Liver (tissue), 9 donors: Measurements from ENCODE around the gene TMEM116. TPM values are rescaled to one million over a fixed set of nuclear protein-coding genes. Genes with fewer than 3 reads are reported as not detected.

Source experiments
- DNase-seq: peaks from one replicate; pipeline ENCODE4 v3.0.0-alpha.2; 2017; ENCODE audit warnings: low spot score
- H3K27ac ChIP-seq, 2 donors: one replicate each; pipeline ENCODE4 v1.7.0; 2013; ENCODE audit warnings: inconsistent platforms in 2 of 2, low read length in 2 of 2, control low read depth in 1 of 2, low read depth in 1 of 2, mild to moderate bottlenecking in 1 of 2
- H3K27me3 ChIP-seq, 4 donors: one replicate each; pipeline versions ENCODE4 v1.6.1 to v1.7.0; 2013; ENCODE audit warnings: low read length in 3 of 4, inconsistent platforms in 1 of 4, mild to moderate bottlenecking in 1 of 4, moderate library complexity in 1 of 4; ENCODE audit not compliant: control insufficient read depth in 4 of 4, insufficient read depth in 4 of 4
- H3K36me3 ChIP-seq, 4 donors: one replicate each; pipeline versions ENCODE4 v1.6.1 to v1.7.0; 2013; ENCODE audit warnings: low read length in 3 of 4, mild to moderate bottlenecking in 3 of 4, low read depth in 1 of 4, moderate library complexity in 1 of 4; ENCODE audit not compliant: control insufficient read depth in 4 of 4, insufficient read depth in 3 of 4
- H3K4me1 ChIP-seq, 4 donors: one replicate each; pipeline versions ENCODE4 v1.6.1 to v1.7.0; 2013; ENCODE audit warnings: low read length in 3 of 4, mild to moderate bottlenecking in 3 of 4, moderate library complexity in 1 of 4; ENCODE audit not compliant: control insufficient read depth in 4 of 4, insufficient read depth in 4 of 4
- H3K4me3 ChIP-seq, 3 donors: one replicate each; pipeline versions ENCODE4 v1.6.1 to v1.7.0; 2013; ENCODE audit warnings: low read length in 3 of 3, control low read depth in 1 of 3, low read depth in 1 of 3, mild to moderate bottlenecking in 1 of 3
- H3K9ac ChIP-seq, 2 donors: one replicate each; pipeline ENCODE4 v1.7.0; 2013; ENCODE audit warnings: low read length in 2 of 2, mild to moderate bottlenecking in 2 of 2, moderate library complexity in 2 of 2, control low read depth in 1 of 2, low read depth in 1 of 2
- H3K9me3 ChIP-seq, 4 donors: one replicate each; pipeline versions ENCODE4 v1.6.1 to v1.7.0; 2013; ENCODE audit warnings: low read length in 3 of 4; ENCODE audit not compliant: control insufficient read depth in 4 of 4
- CTCF ChIP-seq: fragments of 150-350 bp; IDR thresholded peaks from 2 replicates; pipeline ENCODE4 v1.5.1; 2017; ENCODE audit warnings: improper control_type of control experiment, low read depth, low read length; ENCODE audit not compliant: missing input control
- EGR1 ChIP-seq, 2 donors: IDR thresholded peaks; 2 replicates each; pipeline ENCODE4 v1.6.1; 2016 to 2018; ENCODE audit warnings: antibody characterized with exemption in 2 of 2, low read depth in 2 of 2
- FOXA1 ChIP-seq: IDR thresholded peaks from 2 replicates; pipeline ENCODE4 v1.6.1; 2016; ENCODE audit warnings: antibody characterized with exemption
- FOXA2 ChIP-seq: IDR thresholded peaks from 2 replicates; pipeline ENCODE4 v1.6.1; 2016; ENCODE audit warnings: antibody characterized with exemption
- GABPA ChIP-seq, 2 donors: IDR thresholded peaks in 1 of 2; conservative IDR thresholded peaks in 1 of 2; 2 replicates each; pipeline ENCODE4 v1.6.1; 2016; ENCODE audit warnings: antibody characterized with exemption in 2 of 2, mild to moderate bottlenecking in 1 of 2, moderate library complexity in 1 of 2
- HNF4A ChIP-seq, 2 donors: conservative IDR thresholded peaks; 2 replicates each; pipeline ENCODE4 v1.6.1; 2016; ENCODE audit warnings: antibody characterized with exemption in 2 of 2, mild to moderate bottlenecking in 2 of 2
- HNF4G ChIP-seq: IDR thresholded peaks from 2 replicates; pipeline ENCODE4 v1.6.1; 2016; ENCODE audit warnings: antibody characterized with exemption
- JUND ChIP-seq, 2 donors: IDR thresholded peaks; 2 replicates each; pipeline ENCODE4 v1.6.1; 2016; ENCODE audit warnings: antibody characterized with exemption in 2 of 2
- MAX ChIP-seq: IDR thresholded peaks from 2 replicates; pipeline ENCODE4 v1.6.1; 2016; ENCODE audit warnings: antibody characterized with exemption
- NR2F2 ChIP-seq: IDR thresholded peaks from 2 replicates; pipeline ENCODE4 v1.6.1; 2016; ENCODE audit warnings: antibody characterized with exemption
- RAD21 ChIP-seq, 2 donors: IDR thresholded peaks; 2 replicates each; pipeline ENCODE4 v1.6.1; 2016; ENCODE audit warnings: antibody characterized with exemption in 2 of 2, mild to moderate bottlenecking in 2 of 2
- REST ChIP-seq: IDR thresholded peaks from 2 replicates; pipeline ENCODE4 v1.6.1; 2016; ENCODE audit warnings: antibody characterized with exemption, mild to moderate bottlenecking
- RXRA ChIP-seq, 2 donors: IDR thresholded peaks; 2 replicates each; pipeline ENCODE4 v1.6.1; 2017 to 2018; ENCODE audit warnings: antibody characterized with exemption in 2 of 2, mild to moderate bottlenecking in 1 of 2
- SP1 ChIP-seq: IDR thresholded peaks from 2 replicates; pipeline ENCODE4 v1.6.1; 2018; ENCODE audit warnings: antibody characterized with exemption, mild to moderate bottlenecking
- TAF1 ChIP-seq: conservative IDR thresholded peaks from 2 replicates; pipeline ENCODE4 v1.6.1; 2016; ENCODE audit warnings: antibody characterized with exemption, mild to moderate bottlenecking
- YY1 ChIP-seq: IDR thresholded peaks from 2 replicates; pipeline ENCODE4 v1.6.1; 2016; ENCODE audit warnings: antibody characterized with exemption, mild to moderate bottlenecking
- ZBTB33 ChIP-seq: IDR thresholded peaks from 2 replicates; pipeline ENCODE4 v1.6.1; 2016; ENCODE audit warnings: antibody characterized with exemption
- WGBS: extraction: QIAGEN DNeasy Blood & Tissue Kit; methylation state at CpG from one replicate; pipeline ENCODE4 v1.1.7; 2013; 5-methylcytosine and 5-hydroxymethylcytosine counted together
- polyA plus RNA-seq, 2 donors: library from polyadenylated mRNA; stranded (reverse) in 1 of 2; unstranded in 1 of 2; fragments of 200-250 nt in 1 of 2; fragments of >200 nt in 1 of 2; fragmentation: Nextera tagmentation in 1 of 2; extraction: Ambion mirVana in 1 of 2; gene quantifications; one replicate each; pipeline versions ENCODE4 v1.2.1 to v1.2.3, GENCODE V29; 2013 to 2015
- total RNA-seq, 2 donors: library from RNA; depleted of rRNA; stranded (reverse); fragments of >200 nt; gene quantifications; one replicate each; pipeline ENCODE4 v1.2.3, GENCODE V29; 2014
- TF ChIP-seq, protein P1 (sequence below): IDR thresholded peaks from 2 replicates; pipeline ENCODE4 v1.6.1; 2016; ENCODE audit warnings: antibody characterized with exemption
- donor health status: healthy.
- donor health status: healthy.
- donor health status: healthy.
- donor health status: healthy.
- donor health status: healthy.

The TMEM116 gene
- total and polyA plus RNA-seq, 4 donors = 4.9 to 11.6 (median 6.6) TPM

DNA sequence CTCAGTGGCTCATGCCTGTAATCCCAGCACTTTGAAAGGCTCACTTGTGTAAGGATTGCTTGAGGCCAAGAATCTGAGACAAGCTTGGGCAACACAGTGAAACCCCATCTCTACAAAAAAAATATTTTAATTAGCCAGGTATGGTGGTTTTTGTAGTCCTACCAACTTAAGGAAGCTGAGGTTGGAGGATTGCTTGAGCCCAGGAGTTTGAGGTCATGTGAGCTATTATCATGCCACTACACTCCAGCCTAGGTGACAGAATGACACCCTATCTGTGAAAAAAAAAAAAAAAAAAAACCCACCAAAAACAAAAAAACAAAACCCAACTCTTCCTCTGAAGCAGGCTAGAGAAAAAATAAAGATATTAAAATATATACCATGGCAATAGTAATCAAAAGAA lies 41.2 kb downstream of the TMEM116 start:
- Histone ChIP-seq H3K27ac (no peak overlapping the region), H3K4me3 (no peak overlapping the region), H3K9ac (no peak overlapping the region), H3K9me3 (peaks cover 0 to 2% (median under 1%) of the 10 kb centered on the region in 4 donors), H3K27me3 (no peaks in the 10 kb centered on the region), H3K4me1 (no peaks in the 10 kb centered on the region), H3K36me3 (no peaks in the 10 kb centered on the region)
- TF ChIP-seq RAD21 (IDR thresholded peaks at IDR 0.05) (no peak), HNF4G (no peak), HNF4A (conservative IDR thresholded peaks at IDR 0.05) (no peak), EGR1 (IDR thresholded peaks at IDR 0.05; ENCODE audit: low read depth in 2 of 2) (no peak), FOXA1 (no peak), REST (no peak), CTCF (no peak), RXRA (IDR thresholded peaks at IDR 0.05) (no peak), JUND (IDR thresholded peaks at IDR 0.05) (no peak), FOXA2 (no peak), YY1 (no peak), SP1 (no peak), MAX (no peak), TAF1 (no peak), NR2F2 (no peak)
- TF ChIP-seq, protein P1, sequence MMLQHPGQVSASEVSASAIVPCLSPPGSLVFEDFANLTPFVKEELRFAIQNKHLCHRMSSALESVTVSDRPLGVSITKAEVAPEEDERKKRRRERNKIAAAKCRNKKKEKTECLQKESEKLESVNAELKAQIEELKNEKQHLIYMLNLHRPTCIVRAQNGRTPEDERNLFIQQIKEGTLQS = no peak
- no peak for DNase-seq

DNA sequence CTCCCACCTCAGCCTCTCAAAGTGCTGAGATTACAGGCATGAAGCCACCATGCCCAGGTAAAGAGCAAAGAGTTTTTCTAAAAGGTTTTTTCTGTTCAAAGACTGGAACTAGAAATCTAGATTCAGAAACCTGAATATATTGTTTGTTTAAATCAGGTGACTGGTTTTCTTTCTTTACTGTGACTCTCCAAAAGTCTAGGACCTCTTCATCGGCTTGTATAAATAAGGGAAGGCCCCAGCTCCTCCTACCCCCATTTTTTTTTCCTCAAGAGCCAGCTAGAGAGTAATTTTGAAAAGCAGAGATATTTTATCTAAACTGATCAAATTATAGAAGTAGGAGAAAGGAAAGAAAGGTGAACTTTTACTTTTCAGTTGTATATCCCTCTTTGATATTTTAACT lies 48.0 kb downstream of the TMEM116 start:
- Histone ChIP-seq H3K27ac (no peak overlapping the region), H3K9ac (no peak overlapping the region), H3K4me3 (no peak overlapping the region), H3K27me3 (no peaks in the 10 kb centered on the region), H3K36me3 (no peaks in the 10 kb centered on the region), H3K9me3 (no peaks in the 10 kb centered on the region), H3K4me1 (no peaks in the 10 kb centered on the region)
- WGBS = 87% methylated on average over 1 of the region's 1 CpG
- TF ChIP-seq ZBTB33 (no peak), HNF4G (no peak), FOXA2 (no peak), MAX (no peak), TAF1 (no peak), GABPA (IDR thresholded peaks at IDR 0.05 in 1 of 2, conservative IDR thresholded peaks at IDR 0.05 in 1 of 2) (no peak), REST (no peak), FOXA1 (no peak), YY1 (no peak), SP1 (no peak)
- TF ChIP-seq, protein P1 = no peak
- no peak for DNase-seq
